Caki2 (cell line): ENCODE measurements around the gene RELN. TPM values are rescaled to one million over a fixed set of nuclear protein-coding genes. Genes with fewer than 3 reads are reported as not detected.

Experiments
- DNase-seq: peaks from one replicate; pipeline ENCODE4 v3.0.0-alpha.2; 2015; ENCODE audit warnings: low read depth
- in situ Hi-C: cut with HindIII; loops from 2 replicates; pipeline ENCODE4 v1.10.0; 2016; ENCODE audit warnings: low sequenced_read_pairs, low pct_unique_long_range_greater_than_20kb, mixed read lengths
- total RNA-seq: library from RNA; depleted of rRNA; stranded (reverse); fragments of >200 nt; shearing (Covaris generic); gene quantifications from 2 replicates; pipeline ENCODE4 v1.2.3, GENCODE V29; 2014; ENCODE audit warnings: low replicate concordance

The RELN gene
- total RNA-seq, 1 experiment from 2014 or later: 17.8 TPM

DNA sequence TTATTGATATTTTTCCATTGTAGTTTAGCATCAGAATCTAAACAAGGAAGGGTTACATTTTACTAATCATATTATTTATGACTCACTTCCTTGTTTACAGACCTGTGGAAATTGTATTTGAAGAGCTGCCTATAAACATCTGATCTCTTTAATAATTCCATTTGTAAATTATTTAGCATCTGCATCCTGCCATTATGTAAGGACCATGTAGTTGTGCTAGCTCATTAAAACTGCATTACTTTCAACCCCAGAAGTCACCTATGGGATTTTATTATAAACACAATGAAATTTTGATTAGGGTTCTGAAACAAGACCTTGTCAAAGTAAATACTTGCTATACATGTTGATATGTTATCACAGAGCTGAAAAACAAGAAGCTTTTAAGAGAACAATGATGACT is 396.6 kb downstream of the RELN start:
- in situ Hi-C loops: no loop called here
- DNase-seq: no peak

DNA sequence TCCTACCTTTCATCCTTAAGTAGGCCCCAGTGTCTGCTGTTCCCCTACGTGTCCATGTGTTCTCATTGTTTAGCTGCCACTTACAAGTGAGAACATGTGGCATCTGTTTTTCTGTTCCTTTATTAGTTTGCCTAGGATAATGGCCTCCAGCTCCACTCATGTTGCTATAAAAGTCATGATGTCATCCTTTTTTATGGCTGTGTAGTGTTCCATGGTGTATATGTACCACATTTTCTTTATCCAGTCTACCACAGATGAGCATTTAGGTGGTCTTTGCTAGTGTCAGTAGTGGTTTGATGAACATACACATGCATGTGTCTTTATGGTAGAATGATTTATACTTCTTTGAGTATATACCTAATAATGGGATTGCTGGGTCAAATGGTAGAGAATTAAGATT is 397.3 kb downstream of the RELN start:
- no peak for DNase-seq
- in situ Hi-C loops: no loop called here

DNA sequence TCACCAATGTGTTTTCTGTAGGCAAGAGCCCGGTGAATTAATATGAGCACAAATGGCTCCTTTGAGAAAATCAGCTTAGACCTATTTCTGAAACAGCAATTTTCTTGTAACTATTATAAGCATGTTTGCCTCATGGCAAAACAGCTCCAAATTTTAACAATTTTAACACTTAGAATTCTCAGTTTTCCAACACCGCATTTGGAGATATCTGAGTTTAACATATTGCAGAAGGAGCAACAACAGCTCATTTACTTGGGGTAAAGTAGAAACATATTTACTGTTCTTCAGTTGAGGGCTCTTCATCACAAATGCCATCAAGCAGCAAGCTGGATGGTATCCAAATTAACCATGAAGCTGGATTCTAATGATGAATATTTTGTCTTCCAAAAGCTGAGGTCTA is 409.4 kb downstream of the RELN start:
- no peak for DNase-seq
- in situ Hi-C loops: no loop called here

DNA sequence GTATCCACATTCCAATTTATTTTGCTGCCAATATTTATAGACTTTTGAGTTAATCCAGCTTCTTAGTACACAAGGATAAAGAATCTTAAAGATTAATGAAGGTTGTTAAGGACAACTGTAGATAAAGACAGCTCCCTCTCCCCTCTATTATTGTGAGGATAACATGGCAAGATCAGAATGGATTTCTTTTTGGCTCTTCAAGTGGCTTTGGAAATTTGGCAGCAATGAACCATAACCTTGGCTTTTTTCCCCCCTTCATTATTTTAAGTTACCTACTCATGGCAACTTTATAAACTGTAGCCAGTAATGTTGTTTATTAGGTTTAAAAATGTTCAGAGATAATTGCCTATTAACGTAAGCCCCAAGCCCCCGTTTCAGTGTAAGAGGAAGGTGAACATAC is 412.4 kb downstream of the RELN start:
- in situ Hi-C loops: no loop called here
- no peak for DNase-seq

DNA sequence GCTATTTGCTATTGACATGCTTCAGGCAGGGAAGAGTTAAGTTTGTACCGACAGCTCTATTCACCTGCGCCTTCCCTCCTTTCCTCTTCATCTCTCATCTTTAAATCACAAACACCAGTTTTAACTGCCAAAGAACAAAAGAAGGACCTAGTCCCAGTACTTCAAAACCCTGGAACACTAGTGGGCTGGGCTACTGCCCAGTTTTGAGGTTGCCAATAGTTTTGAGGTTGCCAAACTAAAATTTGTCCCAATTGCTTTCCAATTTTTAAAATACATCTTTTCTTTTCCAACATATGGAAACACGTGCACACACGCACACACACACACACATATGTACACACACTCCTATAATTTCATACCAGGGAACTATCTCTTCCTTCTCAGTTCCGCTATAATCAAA is 412.8 kb downstream of the RELN start:
- in situ Hi-C loops: no loop called here
- no peak for DNase-seq

DNA sequence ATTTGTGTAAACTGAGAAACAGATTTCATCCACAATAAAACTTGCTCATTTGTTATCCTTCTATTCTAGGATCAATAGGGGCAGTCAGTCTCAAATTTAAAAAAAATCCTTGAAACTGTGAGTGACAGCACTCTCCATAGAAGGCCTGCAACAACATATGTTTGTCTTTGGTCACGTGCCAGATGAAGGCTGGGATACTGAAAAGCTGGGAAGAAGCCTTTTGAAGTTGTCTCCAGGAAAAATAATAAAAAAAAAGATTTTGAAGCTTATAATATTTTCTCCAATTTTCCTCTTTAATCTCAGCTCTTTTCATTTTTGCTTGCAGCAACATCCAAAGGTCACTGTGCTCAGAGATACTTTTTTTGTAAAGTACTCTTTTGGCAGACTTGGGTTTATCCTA is 414.9 kb downstream of the RELN start:
- in situ Hi-C loops: no loop called here

DNA sequence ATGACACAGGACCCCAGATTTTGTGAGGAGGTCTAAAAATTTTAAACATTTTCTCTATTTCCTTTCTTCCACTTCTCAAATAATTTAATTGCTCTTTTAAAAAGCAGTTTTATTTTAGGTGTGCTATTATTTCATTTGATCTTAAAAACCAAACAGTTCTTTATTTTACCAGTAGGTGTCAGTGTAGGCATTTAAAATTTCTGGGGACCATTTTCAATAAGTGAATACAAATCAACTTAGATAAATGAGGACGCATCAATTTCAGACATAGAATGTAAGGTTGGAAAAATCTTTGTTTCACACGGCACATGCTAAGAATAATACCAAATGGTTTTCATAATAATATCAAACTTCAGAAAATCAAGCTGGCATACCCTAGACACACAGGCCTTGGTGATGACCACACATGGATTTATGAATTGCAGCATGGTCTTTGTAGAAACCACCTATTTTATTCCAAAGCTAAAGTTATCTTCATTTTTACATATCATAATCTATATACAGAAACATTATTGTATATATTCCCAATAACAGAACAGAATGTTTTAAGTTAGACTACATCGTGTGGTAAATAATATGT is 415.9 kb downstream of the RELN start:
- DNase-seq: peak; percentile 40
- in situ Hi-C loops: no loop called here

More for the DNA sequence above, 414.9 kb downstream of the RELN start:
- DNase-seq: no peak

DNA sequence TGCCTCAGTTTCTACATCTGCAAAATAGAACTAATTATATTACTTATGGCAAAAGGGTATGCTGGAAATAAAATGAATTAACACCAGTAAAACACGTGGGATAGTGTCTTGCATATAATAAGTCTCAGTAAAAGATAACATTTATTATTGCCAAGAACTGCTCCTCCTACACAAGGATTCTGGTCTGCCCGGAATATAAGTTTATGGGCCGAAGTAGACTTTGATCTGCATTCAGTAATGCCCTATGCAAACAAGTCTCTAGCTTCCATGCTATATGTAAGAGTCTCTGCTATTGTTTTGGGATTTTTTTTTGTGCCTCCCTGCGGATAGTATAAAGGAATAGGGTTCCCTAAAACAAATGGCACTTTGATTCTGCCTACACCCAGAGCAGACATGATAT is 417.9 kb downstream of the RELN start:
- in situ Hi-C loops: no loop called here
- no peak for DNase-seq

DNA sequence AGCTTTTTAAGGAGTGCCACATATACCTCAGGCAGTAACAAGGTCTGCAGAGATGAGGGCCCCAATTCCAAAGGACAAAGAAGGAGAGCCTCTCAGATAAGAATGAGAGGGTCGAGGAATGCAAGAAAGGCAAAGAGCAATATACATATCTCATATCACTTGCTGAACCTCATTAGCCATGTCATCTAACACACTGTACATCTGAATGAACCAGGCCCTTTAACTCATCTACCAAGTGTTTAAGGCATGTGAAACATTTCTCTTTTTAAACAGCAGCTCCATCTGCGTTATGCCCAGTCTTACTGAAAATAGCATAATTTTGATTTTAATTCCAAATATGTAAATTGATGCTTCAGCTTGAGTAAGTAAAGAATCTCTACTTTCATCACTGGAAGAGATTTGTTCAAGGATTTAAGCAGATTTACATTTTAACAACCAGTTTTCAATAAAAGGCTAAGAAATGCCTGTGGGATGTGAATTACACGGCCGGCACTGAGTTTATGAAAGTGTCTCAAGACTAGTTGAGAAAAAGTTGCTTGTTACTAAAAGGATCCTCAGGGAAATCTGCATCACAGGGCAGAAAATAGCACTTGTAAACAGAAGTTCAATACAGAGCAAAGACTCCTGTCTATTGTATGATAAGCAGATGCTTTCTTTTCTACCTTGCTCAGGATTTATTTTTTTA is 419.7 kb downstream of the RELN start:
- in situ Hi-C loops: no loop called here
- DNase-seq: no peak

DNA sequence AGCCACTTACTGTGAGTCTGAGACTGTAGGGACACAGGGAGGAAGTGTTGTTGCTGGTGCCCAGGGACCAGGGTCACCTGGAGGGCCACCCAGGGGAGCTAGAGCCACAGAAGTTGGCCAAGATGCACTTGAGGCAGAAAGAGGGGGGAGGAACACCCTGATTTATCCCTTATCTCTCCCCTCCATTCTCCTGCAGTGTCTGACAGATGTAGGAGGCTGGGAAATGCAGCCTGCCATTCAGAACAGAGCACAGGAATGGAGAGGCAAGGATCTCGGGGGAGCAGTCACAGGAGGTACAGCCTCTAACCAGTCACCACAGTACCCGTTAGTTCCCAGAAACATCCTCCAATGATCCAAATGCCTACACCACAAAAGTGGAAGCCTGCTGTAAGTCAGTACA is 425.0 kb downstream of the RELN start:
- in situ Hi-C loops: no loop called here

DNA sequence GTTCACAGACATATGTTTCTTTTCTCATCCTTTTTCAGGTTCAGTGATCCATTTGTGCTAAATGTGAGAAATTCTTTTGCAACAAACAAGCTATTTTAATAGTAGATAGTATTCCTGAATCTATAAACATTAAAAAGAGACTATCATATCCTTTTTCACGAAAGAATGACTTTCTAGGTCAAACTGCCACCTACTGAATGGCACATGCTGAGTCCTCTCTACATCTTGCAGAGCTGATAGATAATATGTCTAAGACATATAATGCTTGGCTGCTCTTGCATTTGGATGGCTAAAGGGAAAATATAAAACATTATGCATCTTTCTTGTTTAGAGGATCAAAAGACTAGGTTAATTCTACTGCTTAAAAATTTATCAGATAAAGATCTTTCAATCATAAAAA is 429.3 kb downstream of the RELN start:
- DNase-seq: peak; percentile 33
- in situ Hi-C loops: no loop called here

More for the DNA sequence above, 425.0 kb downstream of the RELN start:
- no peak for DNase-seq

DNA sequence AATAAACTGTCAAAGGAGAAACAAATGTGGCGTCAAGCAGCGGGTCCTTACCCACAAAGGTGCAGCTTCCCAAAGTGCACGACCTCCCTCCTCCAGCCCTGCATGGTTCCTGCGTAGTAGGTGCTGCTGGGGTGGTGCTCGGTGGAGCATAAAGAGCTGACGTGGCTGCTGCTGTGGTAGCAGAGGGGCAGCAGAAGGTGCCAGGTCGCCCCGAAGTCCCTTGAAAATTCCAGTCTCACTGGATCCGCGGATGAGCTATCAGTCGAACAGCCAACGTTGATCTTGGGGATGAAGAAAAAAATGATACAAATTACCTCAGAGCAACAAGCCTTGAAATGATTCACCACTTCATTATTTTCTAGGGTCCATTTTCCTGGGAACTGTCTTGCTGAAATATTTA is 438.4 kb downstream of the RELN start:
- in situ Hi-C loops: no loop called here
- DNase-seq: no peak

DNA sequence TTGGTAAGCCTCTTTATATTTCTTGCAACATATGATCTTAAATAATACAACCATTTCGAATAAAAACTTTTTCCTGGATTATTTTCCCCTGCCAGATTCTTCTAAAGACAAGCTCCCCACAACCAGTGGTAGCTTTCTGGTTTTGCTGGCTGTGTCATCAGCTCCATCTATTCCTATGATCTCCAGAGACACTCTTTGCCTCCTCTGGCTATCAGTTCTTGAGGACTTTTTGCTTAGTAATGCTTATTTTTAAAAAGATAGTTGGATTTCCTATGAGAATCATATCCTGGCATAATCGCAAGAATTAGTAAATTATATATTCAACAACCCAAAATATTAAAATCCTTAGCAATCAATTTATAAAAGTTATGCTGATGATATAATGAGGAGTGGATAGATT is 439.7 kb downstream of the RELN start:
- in situ Hi-C loops: no loop called here
- DNase-seq: no peak

DNA sequence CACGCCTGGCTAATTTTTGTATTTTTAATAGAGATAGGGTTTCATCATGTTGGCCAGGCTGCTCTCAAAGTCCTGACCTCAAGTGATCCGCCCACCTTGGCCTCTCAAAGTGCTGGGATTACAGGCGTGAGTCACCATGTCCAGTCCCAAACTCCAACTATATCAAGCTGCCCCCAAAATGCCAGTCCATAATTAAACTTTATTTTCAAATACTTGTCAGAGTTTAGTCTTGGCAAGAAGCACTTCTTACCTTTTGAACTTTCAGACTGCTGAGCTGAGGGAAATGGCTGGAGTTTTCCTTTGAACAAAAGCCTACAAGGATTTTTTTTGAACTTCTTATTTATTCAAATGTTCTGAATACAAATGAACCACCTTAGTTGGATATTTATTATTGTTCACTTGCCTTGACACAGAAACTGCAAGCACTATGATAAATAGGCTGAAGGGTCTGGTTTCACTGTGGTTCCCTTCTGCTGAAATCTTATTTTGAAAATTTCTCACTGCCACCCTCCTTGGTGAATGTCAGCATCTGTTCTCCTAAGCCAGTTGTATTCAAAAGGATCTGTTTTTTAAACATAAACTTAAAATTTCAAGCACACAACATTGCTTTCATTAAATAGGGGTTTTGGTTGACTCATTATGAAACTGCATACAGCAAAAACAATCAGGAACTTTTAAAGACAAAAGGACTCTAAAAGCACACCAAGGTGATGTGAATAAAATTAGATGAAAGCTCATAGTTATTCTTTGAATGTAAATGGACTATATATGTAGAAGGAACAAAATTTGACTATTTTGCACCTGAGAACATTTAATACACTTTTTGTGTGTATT is 441.8 kb downstream of the RELN start:
- in situ Hi-C loops: no loop called here
- DNase-seq: no peak

DNA sequence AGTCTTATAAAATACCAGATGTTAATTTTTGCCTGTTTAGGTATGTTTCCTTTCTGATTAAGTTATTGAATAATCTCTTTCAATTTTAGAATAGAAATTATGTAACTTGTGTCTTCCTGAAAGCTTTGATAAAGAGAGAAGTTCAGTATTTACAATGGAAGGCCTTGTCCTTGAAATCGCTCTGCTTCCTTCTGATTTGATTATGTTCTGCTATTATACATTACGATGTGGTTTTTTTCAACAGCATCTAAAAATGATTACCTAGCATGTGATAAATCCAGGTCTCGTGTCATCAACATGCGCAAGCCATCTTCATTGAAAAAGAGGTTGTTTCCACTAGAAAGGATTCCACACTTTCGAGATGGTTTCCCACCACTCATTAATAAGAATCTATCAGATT is 447.0 kb downstream of the RELN start:
- no peak for DNase-seq
- in situ Hi-C loops: no loop called here

DNA sequence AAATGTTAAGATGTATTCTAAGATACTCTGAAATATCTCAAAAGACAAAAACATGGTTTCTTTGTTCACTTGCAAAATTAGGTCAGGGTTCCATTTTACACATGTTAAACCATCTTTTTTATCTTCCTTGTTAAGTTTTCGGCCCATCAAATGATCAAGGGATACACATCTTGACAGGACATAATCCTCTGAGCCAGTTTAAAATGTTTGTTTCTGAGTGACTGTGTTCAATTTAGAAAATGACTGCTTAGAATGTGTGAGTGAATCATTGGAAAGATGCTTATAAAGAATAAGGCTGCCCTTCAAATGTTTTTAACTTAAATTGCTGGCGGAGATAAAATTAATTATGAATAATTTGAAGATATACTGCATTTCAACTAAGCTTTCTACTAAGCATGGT is 447.5 kb downstream of the RELN start:
- no peak for DNase-seq
- in situ Hi-C loops: no loop called here

DNA sequence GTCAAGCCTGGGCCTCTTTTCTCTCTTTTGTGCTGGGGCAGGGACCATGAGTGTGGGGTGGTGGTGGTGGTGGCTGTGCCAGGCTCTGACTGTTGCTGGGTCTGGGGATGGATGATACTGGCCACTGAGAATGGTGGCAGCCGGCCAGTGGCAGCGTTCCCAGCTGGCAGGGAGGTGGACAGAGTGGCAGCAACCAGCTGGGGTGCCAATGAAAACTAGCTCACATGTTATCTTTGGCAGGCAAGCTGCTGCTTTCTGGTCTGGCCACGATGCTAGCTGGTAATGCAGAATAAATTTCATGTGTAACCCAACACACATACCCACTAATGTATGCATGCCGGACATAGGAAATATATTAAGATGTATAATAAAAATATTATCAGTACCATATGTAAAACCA is 448.4 kb downstream of the RELN start:
- DNase-seq: no peak
- in situ Hi-C loops: no loop called here

DNA sequence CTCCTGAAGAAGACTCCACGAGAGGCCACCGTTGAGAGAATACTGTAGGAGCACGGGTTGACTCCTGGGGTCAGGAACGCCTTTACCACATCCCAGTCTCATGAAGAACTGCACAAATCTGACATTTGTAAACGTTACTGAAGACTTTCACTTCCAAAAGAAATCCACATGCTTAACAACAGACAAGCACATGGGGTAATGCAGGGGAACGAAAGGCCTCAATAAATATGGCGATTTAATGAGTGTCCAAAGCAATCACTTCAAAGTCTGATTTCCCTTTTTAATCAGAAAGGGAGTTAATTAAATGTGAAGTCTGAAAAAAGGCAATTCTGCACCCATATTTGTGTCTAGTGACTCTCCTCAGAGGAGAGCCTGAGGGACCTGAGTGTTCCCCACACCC is 449.1 kb downstream of the RELN start:
- no peak for DNase-seq
- in situ Hi-C loops: no loop called here

DNA sequence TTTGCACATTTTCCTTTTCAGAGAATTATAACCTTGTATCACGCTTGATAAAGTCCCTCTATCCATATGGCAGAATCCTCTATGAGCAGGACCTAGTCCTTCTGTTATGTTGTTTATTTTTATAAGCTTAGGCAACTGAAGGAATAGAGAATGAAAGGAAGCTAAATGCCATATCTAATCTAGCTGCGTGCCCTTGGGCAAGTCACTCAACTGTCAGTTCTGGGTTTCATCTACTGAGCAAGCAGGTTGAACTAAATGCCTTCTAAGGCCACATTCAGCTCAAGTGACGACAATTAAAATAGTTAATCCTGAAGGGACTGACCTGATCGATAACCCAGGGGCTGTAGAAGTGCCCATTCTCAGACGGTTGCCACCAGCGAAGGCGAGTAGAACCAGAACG is 449.6 kb downstream of the RELN start:
- in situ Hi-C loops: no loop called here
- DNase-seq: no peak
